Measurements from ENCODE around the gene METTL25.

METTL25 gene

GRCh38 chr12:82398879-82399278, 40.5 kb downstream of the METTL25 start:
- no peaks in the 10 kb centered on the region for H3K36me3 ChIP-seq (ENCODE audit: control insufficient read depth, insufficient read depth, low read length)
- no peaks in the 10 kb centered on the region for H3K4me1 ChIP-seq
- no peaks in the 10 kb centered on the region for H3K27me3 ChIP-seq (ENCODE audit: control insufficient read depth, insufficient read depth, low read length)
- H2AFZ ChIP-seq, result no peak overlapping the region
- H3K79me2 ChIP-seq, result no peaks in the 10 kb centered on the region
- H3K4me3 ChIP-seq (ENCODE audit: low read depth, low read length), result no peak overlapping the region
- no peak for TF ChIP-seq CTCF (IDR thresholded peaks at IDR 0.05)
- no peak overlapping the region for H3K4me2 ChIP-seq (ENCODE audit: low read length)
- no peak overlapping the region for H3K27ac ChIP-seq
- no peaks in the 10 kb centered on the region for H3K9me3 ChIP-seq (ENCODE audit: control insufficient read depth, low read length)
- no peak overlapping the region for H3K9ac ChIP-seq

GRCh38 chr12:82400819-82401218, 42.5 kb downstream of the METTL25 start:
- no peaks in the 10 kb centered on the region for H3K79me2 ChIP-seq
- H3K36me3 ChIP-seq (ENCODE audit: control insufficient read depth, insufficient read depth, low read length), result no peaks in the 10 kb centered on the region
- no peak overlapping the region for H3K9ac ChIP-seq
- H3K27ac ChIP-seq, result no peak overlapping the region
- H3K9me3 ChIP-seq (ENCODE audit: control insufficient read depth, low read length), result no peaks in the 10 kb centered on the region
- H3K4me1 ChIP-seq, result no peaks in the 10 kb centered on the region
- TF ChIP-seq CTCF (IDR thresholded peaks at IDR 0.05), result no peak
- H3K4me3 ChIP-seq (ENCODE audit: low read depth, low read length), result no peak overlapping the region
- H2AFZ ChIP-seq, result no peak overlapping the region
- H3K4me2 ChIP-seq (ENCODE audit: low read length), result no peak overlapping the region
- no peaks in the 10 kb centered on the region for H3K27me3 ChIP-seq (ENCODE audit: control insufficient read depth, insufficient read depth, low read length)

- no peaks in the 10 kb centered on the region for H3K9me3 ChIP-seq (ENCODE audit: control insufficient read depth, low read length)
- H3K27me3 ChIP-seq (ENCODE audit: control insufficient read depth, insufficient read depth, low read length), result no peaks in the 10 kb centered on the region
- no peak overlapping the region for H2AFZ ChIP-seq
- H3K4me2 ChIP-seq (ENCODE audit: low read length), result no peak overlapping the region
- H3K79me2 ChIP-seq, result no peaks in the 10 kb centered on the region
- H3K9ac ChIP-seq, result no peak overlapping the region
- no peak for TF ChIP-seq CTCF (IDR thresholded peaks at IDR 0.05)
- H3K27ac ChIP-seq, result no peak overlapping the region
- no peaks in the 10 kb centered on the region for H3K36me3 ChIP-seq (ENCODE audit: control insufficient read depth, insufficient read depth, low read length)
- H3K4me3 ChIP-seq (ENCODE audit: low read depth, low read length), result no peak overlapping the region
- no peaks in the 10 kb centered on the region for H3K4me1 ChIP-seq
Measured at GRCh38 chr12:82406651-82407050, 48.3 kb downstream of the METTL25 start.

- Histone ChIP-seq H3K9ac (no peak overlapping the region), H3K4me1 (no peaks in the 10 kb centered on the region), H3K36me3 (ENCODE audit: control insufficient read depth, insufficient read depth, low read length) (no peaks in the 10 kb centered on the region), H2AFZ (no peak overlapping the region), H3K27me3 (ENCODE audit: control insufficient read depth, insufficient read depth, low read length) (no peaks in the 10 kb centered on the region), H3K27ac (no peak overlapping the region), H3K4me3 (ENCODE audit: low read depth, low read length) (no peak overlapping the region), H3K9me3 (ENCODE audit: control insufficient read depth, low read length) (no peaks in the 10 kb centered on the region), H3K4me2 (ENCODE audit: low read length) (no peak overlapping the region), H3K79me2 (no peaks in the 10 kb centered on the region)
- TF ChIP-seq CTCF (IDR thresholded peaks at IDR 0.05), result no peak
Measured at GRCh38 chr12:82407481-82407880, 49.2 kb downstream of the METTL25 start.

GRCh38 chr12:82408844-82409243, 50.5 kb downstream of the METTL25 start:
- Histone ChIP-seq H3K4me3 (ENCODE audit: low read depth, low read length) (no peak overlapping the region), H3K79me2 (no peaks in the 10 kb centered on the region), H3K36me3 (ENCODE audit: control insufficient read depth, insufficient read depth, low read length) (no peaks in the 10 kb centered on the region), H3K4me2 (ENCODE audit: low read length) (no peak overlapping the region), H3K9me3 (ENCODE audit: control insufficient read depth, low read length) (no peaks in the 10 kb centered on the region), H3K4me1 (no peaks in the 10 kb centered on the region), H3K9ac (no peak overlapping the region), H2AFZ (no peak overlapping the region), H3K27ac (no peak overlapping the region), H3K27me3 (ENCODE audit: control insufficient read depth, insufficient read depth, low read length) (no peaks in the 10 kb centered on the region)
- no peak for TF ChIP-seq CTCF (IDR thresholded peaks at IDR 0.05)

Measured in parathyroid adenoma (tissue), 2 donors.